ENCODE data around the gene NDUFAF3.

The NDUFAF3 gene

GRCh38 chr3:48991851-48992545, 29.9 kb upstream of the NDUFAF3 start:
- peak in 1 of 2 donors; percentile 11 for DNase-seq (ENCODE audit: low read depth in 2 of 2)
- no peak for TF ChIP-seq CTCF (IDR thresholded peaks at IDR 0.05; ENCODE audit: low read depth, low read length)
- no peak overlapping the region for H3K4me3 ChIP-seq (replicated peaks in 1 of 2; ENCODE audit: low read depth in 2 of 2, low read length in 2 of 2)

- DNase-seq (ENCODE audit: low read depth in 2 of 2): no peak
- H3K4me3 ChIP-seq (replicated peaks in 1 of 2; ENCODE audit: low read depth in 2 of 2, low read length in 2 of 2): no peak overlapping the region
- no peak for TF ChIP-seq CTCF (IDR thresholded peaks at IDR 0.05; ENCODE audit: low read depth, low read length)
Observed at GRCh38 chr3:48993834-48994233, 28.1 kb upstream of the NDUFAF3 start.

- no peak for DNase-seq (ENCODE audit: low read depth in 2 of 2)
- TF ChIP-seq CTCF (IDR thresholded peaks at IDR 0.05; ENCODE audit: low read depth, low read length): no peak
Observed at GRCh38 chr3:48996640-48997039, 25.3 kb upstream of the NDUFAF3 start.

GRCh38 chr3:48997102-48997635, 24.8 kb upstream of the NDUFAF3 start:
- no peak for TF ChIP-seq CTCF (IDR thresholded peaks at IDR 0.05; ENCODE audit: low read depth, low read length)
- no peak overlapping the region for H3K4me3 ChIP-seq (replicated peaks in 1 of 2; ENCODE audit: low read depth in 2 of 2, low read length in 2 of 2)
- no peak for DNase-seq (ENCODE audit: low read depth in 2 of 2)

More at GRCh38 chr3:48996640-48997039, 25.3 kb upstream of the NDUFAF3 start:
- no peak overlapping the region for H3K4me3 ChIP-seq (replicated peaks in 1 of 2; ENCODE audit: low read depth in 2 of 2, low read length in 2 of 2)

GRCh38 chr3:48997714-48998637, 23.9 kb upstream of the NDUFAF3 start:
- H3K4me3 ChIP-seq (replicated peaks in 1 of 2; ENCODE audit: low read depth in 2 of 2, low read length in 2 of 2): no peak overlapping the region
- DNase-seq (ENCODE audit: low read depth in 2 of 2): no peak
- no peak for TF ChIP-seq CTCF (IDR thresholded peaks at IDR 0.05; ENCODE audit: low read depth, low read length)

GRCh38 chr3:48999085-48999858, 22.6 kb upstream of the NDUFAF3 start:
- no peak overlapping the region for H3K4me3 ChIP-seq (replicated peaks in 1 of 2; ENCODE audit: low read depth in 2 of 2, low read length in 2 of 2)
- no peak for DNase-seq (ENCODE audit: low read depth in 2 of 2)
- TF ChIP-seq CTCF (IDR thresholded peaks at IDR 0.05; ENCODE audit: low read depth, low read length): no peak
